ENCODE data around the gene TMEM125.

Gene TMEM125

GRCh38 chr1:43256675-43257570, 12.9 kb upstream of the TMEM125 start:
- TF ChIP-seq CREB1 (IDR thresholded peaks at IDR 0.05; ENCODE audit: low read depth), result no peak
- TF ChIP-seq NFIC (IDR thresholded peaks at IDR 0.05), result peak; percentile 32

DNA sequence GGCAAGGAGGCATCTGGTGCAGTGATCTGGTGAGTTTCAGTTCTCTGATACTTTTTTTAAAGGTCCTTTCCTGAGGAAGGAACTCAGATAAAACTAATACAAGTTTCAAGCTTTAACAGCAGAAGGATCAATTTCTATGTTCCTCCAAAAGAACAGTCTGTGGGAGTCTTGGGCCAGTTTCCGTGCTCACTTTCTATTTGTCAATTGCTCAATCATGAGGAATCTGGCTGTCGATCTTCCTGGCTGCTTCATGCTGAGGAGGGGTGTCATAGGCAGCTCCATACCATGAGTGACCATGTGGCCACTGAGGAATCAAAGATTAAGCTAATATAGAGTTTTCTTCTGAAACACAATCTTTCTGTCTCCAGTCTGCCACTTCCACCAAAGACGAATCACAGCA, 11.4 kb upstream of the TMEM125 start:
- TF ChIP-seq CREB1 (IDR thresholded peaks at IDR 0.05; ENCODE audit: low read depth) (no peak), CEBPB (IDR thresholded peaks at IDR 0.05) (no peak), FOXM1 (IDR thresholded peaks at IDR 0.05; ENCODE audit: borderline replicate concordance, low read depth) (no peak), TAF1 (IDR thresholded peaks at IDR 0.05; ENCODE audit: low read depth) (no peak), ZBTB7A (IDR thresholded peaks at IDR 0.05; ENCODE audit: low read depth) (no peak), TEAD4 (IDR thresholded peaks at IDR 0.05) (no peak), EP300 (IDR thresholded peaks at IDR 0.05; ENCODE audit: borderline replicate concordance) (no peak), TCF12 (IDR thresholded peaks at IDR 0.05; ENCODE audit: low read depth) (no peak), YY1 (IDR thresholded peaks at IDR 0.05; ENCODE audit: low read depth) (no peak)
- TF ChIP-seq, protein P1, sequence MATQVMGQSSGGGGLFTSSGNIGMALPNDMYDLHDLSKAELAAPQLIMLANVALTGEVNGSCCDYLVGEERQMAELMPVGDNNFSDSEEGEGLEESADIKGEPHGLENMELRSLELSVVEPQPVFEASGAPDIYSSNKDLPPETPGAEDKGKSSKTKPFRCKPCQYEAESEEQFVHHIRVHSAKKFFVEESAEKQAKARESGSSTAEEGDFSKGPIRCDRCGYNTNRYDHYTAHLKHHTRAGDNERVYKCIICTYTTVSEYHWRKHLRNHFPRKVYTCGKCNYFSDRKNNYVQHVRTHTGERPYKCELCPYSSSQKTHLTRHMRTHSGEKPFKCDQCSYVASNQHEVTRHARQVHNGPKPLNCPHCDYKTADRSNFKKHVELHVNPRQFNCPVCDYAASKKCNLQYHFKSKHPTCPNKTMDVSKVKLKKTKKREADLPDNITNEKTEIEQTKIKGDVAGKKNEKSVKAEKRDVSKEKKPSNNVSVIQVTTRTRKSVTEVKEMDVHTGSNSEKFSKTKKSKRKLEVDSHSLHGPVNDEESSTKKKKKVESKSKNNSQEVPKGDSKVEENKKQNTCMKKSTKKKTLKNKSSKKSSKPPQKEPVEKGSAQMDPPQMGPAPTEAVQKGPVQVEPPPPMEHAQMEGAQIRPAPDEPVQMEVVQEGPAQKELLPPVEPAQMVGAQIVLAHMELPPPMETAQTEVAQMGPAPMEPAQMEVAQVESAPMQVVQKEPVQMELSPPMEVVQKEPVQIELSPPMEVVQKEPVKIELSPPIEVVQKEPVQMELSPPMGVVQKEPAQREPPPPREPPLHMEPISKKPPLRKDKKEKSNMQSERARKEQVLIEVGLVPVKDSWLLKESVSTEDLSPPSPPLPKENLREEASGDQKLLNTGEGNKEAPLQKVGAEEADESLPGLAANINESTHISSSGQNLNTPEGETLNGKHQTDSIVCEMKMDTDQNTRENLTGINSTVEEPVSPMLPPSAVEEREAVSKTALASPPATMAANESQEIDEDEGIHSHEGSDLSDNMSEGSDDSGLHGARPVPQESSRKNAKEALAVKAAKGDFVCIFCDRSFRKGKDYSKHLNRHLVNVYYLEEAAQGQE (IDR thresholded peaks at IDR 0.05; ENCODE audit: low read depth), result no peak
- TF ChIP-seq, protein P2, sequence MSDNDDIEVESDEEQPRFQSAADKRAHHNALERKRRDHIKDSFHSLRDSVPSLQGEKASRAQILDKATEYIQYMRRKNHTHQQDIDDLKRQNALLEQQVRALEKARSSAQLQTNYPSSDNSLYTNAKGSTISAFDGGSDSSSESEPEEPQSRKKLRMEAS (IDR thresholded peaks at IDR 0.05), result no peak

DNA sequence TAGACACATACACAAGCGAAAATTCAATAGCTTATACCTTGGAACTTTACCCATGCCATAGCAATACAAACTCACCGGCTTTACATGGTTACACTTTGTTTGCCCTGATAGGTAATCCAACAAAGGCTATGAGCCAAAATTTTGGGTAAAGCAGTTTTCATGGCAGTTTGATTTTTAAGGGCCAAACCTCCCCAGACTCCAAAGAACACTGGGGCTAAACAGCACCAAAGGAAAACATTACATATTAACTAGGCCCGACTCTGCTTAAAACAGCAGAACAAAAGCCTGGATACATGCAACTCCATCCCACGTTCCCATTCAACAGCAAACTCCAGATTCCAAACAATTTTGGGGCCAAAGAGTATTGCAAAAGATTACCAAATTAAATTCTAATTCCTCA, 4.4 kb upstream of the TMEM125 start:
- TF ChIP-seq TAF1 (IDR thresholded peaks at IDR 0.05; ENCODE audit: low read depth) (no peak), CREB1 (IDR thresholded peaks at IDR 0.05; ENCODE audit: low read depth) (no peak), TCF12 (IDR thresholded peaks at IDR 0.05; ENCODE audit: low read depth) (no peak), EGR1 (IDR thresholded peaks at IDR 0.05) (no peak)

GRCh38 chr1:43266881-43267280, 2.9 kb upstream of the TMEM125 start:
- no peak for TF ChIP-seq EGR1 (IDR thresholded peaks at IDR 0.05)
- TF ChIP-seq, protein P3, sequence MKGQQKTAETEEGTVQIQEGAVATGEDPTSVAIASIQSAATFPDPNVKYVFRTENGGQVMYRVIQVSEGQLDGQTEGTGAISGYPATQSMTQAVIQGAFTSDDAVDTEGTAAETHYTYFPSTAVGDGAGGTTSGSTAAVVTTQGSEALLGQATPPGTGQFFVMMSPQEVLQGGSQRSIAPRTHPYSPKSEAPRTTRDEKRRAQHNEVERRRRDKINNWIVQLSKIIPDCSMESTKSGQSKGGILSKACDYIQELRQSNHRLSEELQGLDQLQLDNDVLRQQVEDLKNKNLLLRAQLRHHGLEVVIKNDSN (IDR thresholded peaks at IDR 0.05), result no peak
- TF ChIP-seq ZBTB7A (IDR thresholded peaks at IDR 0.05; ENCODE audit: low read depth), result no peak
- no peak for TF ChIP-seq CEBPB (IDR thresholded peaks at IDR 0.05)
- TF ChIP-seq, protein P2 (IDR thresholded peaks at IDR 0.05), result no peak
- TF ChIP-seq YY1 (IDR thresholded peaks at IDR 0.05; ENCODE audit: low read depth), result no peak
- no peak for TF ChIP-seq EP300 (IDR thresholded peaks at IDR 0.05; ENCODE audit: borderline replicate concordance)
- TF ChIP-seq NFIC (IDR thresholded peaks at IDR 0.05), result no peak
- no peak for TF ChIP-seq CREB1 (IDR thresholded peaks at IDR 0.05; ENCODE audit: low read depth)
- TF ChIP-seq, protein P1 (IDR thresholded peaks at IDR 0.05; ENCODE audit: low read depth), result no peak

- TF ChIP-seq CREB1 (IDR thresholded peaks at IDR 0.05; ENCODE audit: low read depth) (no peak), RAD21 (IDR thresholded peaks at IDR 0.05; ENCODE audit: low read depth) (no peak), EGR1 (IDR thresholded peaks at IDR 0.05) (no peak), TAF1 (IDR thresholded peaks at IDR 0.05; ENCODE audit: low read depth) (no peak), CEBPB (IDR thresholded peaks at IDR 0.05) (no peak), NFIC (IDR thresholded peaks at IDR 0.05) (no peak), TCF12 (IDR thresholded peaks at IDR 0.05; ENCODE audit: low read depth) (no peak), YY1 (IDR thresholded peaks at IDR 0.05; ENCODE audit: low read depth) (no peak), TEAD4 (IDR thresholded peaks at IDR 0.05) (no peak), ZBTB7A (IDR thresholded peaks at IDR 0.05; ENCODE audit: low read depth) (no peak), EP300 (IDR thresholded peaks at IDR 0.05; ENCODE audit: borderline replicate concordance) (no peak), FOXM1 (IDR thresholded peaks at IDR 0.05; ENCODE audit: borderline replicate concordance, low read depth) (no peak)
- TF ChIP-seq, protein P2 (IDR thresholded peaks at IDR 0.05), result no peak
- TF ChIP-seq, protein P1 (IDR thresholded peaks at IDR 0.05; ENCODE audit: low read depth), result no peak
- TF ChIP-seq, protein P3 (IDR thresholded peaks at IDR 0.05), result no peak
Measured at GRCh38 chr1:43267291-43267805, 2.4 kb upstream of the TMEM125 start.
